ENCODE data around the gene L2HGDH.
A peak's percentile ranks its signal among the peaks of the same experiment; 100 is the strongest.
"Not testable (repeated sequence)": the region's sequence is repeated elsewhere in the genome, so short reads cannot be mapped to it uniquely, and the experiment has no call there.

L2HGDH gene

DNA sequence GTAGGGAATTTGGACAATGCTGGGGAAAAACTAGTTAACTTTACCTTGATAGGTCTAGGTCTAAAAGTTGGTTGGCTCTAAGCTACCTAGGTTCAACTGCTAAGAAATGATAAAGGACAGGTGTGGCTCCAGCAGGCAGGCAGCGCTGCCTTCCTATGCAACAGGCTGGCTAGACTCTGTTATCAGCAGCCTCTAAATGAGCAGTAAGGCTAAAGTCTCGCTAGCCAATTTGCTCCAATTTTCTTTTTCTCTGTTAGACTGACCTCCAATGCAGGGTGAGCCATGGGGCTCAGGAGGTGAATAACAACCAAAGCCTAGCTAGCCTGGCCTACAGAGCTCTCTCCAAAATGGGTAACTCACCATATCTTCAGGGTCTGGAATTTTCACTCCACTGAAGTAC, 26.6 kb upstream of the L2HGDH start:
- no peak for DNase-seq

DNA sequence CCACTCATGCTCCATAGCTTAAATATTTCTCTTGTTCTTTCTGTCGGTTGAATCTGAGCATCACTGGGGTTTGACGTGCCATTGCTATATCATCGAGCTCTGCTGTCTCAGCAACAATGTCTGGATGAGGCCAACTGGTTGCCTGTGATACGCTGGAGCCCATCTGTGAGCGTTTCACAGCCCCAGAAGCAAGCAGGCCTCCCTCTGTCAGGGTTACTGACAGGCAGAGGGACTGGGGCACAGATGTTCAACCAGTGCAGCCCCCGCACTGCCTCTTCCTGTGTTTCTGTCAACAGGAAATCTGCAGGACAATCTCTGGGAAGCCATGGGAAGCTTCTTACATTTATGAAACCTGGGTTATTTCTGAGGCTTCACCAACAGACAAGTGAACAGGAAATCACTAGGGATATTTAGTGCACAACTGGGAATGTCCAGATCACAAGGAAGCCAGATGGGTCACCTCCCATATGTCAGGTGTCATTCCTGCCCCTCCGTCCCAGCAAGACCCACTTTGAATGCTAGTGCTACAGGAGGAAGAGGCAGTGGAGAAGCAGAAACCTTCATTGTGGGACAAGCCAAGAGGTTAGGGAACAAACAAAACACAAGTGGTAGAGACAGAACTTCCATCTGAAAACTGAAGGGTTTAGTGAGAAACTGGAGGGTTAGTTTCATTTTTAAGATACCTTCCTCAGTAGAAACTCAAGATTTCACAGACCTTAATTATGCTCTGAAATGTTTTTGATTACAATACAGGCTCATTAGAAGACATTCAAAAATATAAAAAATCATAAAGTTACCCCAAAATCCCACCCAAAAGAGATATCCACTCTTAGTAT, 24.2 kb upstream of the L2HGDH start:
- peak; percentile 41 for DNase-seq

DNA sequence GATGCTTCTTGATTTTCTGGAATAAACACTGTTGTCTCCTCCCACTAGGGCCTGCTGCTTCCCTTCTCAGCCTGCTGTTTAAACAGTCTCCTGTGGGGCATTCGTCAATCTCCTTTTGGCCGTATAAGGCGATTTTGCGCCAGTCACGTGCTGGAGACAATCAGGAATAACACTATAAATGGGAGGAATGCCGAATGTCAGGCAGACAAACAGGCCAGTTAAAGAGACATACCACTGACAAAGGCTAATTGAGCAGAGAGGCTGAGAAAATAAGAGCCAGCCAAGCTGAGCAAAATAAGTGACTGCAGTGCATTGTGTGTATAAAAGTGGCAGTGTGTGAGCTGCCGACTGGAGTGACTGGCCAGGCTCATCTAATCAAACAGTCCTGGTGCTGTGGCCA, 23.4 kb upstream of the L2HGDH start:
- no peak for DNase-seq

DNA sequence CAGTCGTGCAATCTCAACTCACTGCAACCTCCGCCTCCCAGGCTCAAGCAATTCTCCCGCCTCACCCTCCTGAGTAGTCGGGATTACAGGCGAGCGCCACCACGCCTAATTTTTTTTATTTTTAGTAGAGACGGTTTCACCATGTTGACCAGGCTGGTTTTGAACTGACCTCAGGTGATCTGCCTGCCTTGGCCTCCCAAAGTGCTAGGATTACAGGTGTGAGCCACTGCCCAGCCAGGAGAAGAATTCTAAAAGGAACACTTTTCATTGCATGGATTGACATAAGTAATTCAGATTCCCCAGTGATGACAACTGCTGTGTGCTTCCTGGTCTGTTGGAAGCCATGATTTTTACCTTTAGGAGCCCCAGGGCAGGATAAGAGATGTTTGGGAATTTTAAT, 22.2 kb upstream of the L2HGDH start:
- DNase-seq: no peak

DNA sequence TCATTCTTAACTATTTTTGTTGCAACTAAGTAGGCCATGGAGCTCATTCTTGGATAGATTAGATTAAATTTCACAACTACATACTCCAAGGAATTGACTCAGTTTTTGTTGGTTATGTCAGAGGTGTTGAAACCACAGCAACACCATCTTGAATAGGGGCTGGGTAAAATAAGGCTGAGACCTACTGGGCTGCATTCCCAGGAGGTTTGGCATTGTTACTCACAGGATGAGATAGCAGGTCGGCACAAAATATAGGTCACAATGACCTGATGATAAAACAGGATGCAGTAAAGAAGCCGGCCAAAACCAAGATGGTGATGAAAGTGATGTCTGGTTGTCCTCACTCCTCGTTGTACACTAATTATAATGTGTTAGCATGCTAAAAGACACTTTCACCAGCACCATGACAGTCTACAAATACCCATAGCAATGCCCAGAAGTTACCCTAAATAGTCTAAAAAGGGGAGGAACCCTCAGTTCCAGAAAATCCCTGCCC, 21.0 kb upstream of the L2HGDH start:
- DNase-seq: no peak

DNA sequence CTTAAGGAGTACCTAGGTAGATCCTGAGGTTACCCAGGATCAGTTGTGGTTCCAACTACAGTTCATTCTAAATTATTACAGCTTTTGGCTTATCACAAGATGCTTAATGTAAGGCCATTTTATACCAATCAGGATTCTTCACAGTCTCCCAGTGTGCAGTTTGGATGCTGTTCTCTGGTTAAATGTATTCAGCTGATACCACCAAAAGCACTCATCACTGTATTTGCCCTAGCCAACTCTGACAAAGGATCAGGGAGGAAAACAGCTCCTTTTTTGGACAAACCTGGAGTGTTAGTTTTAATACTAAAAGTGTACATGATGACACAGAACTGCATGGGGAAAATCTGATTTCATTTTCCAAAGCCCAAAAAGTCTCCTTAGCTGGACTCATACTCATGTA, 19.6 kb upstream of the L2HGDH start:
- no peak for DNase-seq

DNA sequence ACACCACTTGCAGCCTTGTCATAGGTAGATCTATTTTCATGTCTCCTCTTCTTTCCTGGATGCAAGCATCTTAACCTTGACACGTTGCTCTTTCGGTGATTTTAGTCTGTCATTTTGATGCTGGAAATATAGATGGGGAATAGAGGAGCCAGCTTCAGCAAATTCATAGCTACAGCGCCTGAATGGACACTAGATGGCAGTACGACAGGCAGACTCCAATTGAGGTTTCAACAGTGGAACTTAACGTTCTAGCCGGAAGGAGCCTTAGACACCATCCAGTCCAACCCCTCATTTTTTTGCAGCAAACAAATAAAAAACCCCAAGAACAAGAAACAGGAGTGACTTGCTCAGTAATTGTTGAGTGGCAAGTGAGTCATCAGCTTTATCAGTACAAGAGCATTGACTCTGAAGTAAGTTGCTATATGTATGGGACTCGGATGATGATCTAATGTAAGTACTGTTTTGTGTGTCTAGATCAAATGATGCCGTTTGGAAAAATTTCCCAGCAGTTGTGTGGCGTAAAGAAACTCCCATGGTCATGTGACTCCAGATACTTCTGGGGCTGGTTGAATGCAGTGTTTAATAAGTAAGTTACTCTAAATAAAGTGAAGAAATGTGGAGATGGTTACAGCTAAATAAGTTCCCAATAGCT, 9.1 kb upstream of the L2HGDH start:
- peak; percentile 76 for DNase-seq

DNA sequence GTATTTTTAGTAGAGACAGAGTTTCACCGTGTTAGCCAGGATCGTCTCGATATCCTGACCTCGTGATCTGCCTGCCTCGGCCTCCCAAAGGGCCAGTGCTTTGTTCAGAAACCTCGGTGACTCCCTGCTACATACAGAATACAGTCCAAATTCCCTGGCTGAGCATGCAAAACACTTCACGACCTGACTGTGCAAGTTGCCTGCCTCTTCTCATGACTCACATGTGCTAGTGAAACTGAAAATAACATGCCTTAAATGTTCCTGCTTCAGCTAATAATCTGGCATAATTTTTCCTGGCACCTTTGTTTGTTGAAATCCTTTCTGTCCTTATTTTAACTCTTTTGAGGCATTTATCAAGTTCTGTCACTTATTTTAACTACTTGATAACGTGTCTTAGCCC, 8.3 kb upstream of the L2HGDH start:
- DNase-seq: no peak

DNA sequence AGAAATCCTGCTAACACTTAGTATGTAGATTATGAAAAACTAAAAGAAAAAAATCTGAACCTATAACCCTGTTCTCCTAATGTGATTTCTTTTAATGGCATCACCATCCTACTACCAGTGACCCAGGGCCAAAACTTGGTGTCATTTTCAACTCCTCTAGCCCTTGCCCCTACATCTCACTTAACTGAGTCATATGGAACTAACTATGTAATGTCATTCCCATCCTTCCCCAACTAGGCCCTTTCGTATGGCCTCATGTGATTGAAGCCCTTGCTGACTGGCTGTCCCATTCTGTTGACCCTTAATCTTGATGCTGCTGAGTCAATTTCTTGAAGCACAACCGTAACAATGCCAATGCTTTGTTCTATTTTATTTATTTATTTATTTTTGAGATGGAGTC, 7.7 kb upstream of the L2HGDH start:
- DNase-seq: no peak

DNA sequence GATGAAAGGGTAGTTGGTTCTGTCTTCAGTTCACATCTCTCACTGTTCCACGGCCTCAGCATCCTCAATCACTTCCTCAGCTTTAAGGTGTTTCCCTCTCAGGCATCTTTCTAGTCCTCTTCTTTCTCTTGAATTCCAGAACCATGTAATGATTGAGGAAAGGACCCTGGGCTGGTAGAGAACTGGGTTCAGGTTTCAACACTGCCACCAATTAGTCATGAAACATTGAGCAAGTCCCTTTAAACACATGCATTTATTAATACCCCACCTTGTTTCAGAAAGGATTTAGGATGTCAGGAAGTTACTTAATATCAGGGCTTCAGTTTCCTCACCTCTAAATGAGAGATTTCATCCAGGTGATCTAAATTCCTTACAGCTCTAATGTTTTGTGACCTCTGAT, 7.3 kb upstream of the L2HGDH start:
- DNase-seq: no peak

DNA sequence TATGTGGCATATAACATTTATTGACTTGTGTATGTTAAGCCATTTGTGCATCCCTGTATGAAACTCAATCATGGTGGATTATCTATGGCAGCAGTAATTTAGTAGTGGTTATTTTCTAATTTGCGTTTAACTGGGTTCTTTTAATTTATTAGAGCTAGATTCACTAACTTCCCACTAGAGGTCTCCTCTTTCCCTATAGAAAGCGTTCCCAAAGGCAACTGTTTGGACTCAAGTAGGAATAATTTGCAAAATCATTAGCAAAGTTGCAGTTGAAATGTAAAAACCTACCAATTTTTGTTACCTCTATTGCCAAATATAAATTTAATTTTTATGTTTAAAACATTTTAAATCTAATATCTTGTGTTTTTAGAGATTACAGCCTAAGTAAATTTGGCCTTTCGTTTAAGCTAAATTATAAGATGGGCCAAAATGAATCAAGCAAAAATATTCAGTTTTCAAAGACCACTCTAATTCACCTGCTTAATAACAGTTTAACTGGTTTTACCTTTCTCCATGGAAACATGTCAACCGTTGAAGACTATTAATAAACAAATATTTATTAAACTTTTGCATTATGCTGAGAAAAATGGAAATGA, 6.1 kb upstream of the L2HGDH start:
- no peak for DNase-seq

DNA sequence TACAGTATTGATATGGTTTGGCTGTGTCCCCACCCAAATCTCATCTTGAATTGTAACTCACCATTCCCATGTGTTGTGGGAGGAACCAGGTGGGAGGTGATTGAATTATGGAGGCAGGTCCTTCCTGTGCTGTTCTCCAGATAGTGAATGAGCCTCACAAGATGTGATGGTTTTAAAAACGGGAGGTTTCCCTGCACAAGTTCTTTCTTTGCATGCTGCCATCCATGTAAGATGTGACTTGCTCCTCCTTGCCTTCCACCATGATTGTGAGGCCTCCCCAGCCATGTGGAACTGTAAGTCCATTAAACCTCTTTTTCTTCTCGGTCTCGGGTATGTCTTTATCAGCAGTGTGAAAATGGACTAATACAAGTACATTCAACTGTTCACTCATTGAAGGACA, 2.1 kb upstream of the L2HGDH start:
- not testable (repeated sequence) for DNase-seq

DNA sequence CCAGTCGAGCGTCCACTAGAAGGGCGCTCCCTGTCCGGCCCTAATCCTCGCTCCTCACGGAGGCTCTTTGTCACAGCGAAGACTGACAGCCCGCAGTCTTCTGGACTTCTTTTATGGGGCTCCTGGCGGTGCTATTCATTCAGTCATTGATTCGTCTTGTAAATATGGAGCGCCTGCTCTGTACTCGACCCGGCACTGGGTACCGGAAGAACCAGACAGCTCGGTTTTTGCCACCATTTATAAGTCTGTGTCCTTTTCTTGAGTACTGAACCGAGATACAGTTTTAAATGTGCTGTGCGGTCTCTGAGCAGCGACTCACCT, 665 bp upstream of the L2HGDH start:
- DNase-seq: no peak

DNA sequence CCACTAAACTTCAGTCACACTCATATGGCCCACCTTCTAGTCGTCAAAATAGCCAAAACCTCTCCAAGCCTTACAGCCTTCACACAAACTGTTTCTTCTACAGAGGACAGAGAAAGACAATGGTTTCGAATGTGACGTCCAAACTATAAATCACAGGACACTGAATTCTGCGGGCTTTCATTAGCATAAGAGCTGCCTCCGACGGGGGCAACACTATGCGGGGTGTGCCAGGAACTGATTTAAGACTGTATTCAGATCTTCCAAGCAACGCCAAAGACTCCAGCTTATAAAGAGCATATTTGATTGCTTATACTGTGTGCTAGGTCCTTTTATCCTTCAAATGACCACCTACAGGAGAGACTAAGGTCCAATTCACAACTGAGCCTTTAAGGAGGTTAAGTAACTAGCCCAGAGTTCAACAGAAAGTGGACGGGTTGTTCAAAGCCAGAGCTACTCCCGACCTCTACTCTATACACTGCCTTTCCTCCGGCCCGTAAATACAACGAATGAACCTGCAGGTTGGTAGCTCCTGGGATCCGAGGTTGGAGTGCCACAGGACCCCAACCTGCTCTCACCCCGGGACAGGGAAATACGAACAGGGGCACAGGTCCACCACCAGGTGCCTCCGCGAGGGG, 575 bp downstream of the L2HGDH start:
- no peak for DNase-seq

DNA sequence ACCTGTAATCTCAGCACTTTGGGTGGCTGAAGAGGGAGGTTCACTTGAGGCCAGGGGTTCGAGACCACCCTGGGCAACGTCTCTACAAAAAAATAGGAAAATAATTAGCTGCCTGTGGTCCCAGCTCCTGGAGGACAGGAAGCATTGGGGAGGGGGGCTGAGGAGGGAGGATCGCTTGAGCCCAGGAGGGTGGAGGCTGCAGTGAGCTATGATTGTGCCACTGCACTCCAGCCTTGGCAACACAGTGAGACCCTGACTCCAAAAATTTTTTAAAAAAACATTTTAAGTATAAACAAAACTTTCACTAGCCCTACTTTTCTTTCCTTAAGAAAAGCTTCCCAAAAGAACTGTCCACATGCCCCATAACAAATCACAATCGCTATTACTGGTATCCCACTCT, 1.6 kb downstream of the L2HGDH start:
- DNase-seq: no peak

DNA sequence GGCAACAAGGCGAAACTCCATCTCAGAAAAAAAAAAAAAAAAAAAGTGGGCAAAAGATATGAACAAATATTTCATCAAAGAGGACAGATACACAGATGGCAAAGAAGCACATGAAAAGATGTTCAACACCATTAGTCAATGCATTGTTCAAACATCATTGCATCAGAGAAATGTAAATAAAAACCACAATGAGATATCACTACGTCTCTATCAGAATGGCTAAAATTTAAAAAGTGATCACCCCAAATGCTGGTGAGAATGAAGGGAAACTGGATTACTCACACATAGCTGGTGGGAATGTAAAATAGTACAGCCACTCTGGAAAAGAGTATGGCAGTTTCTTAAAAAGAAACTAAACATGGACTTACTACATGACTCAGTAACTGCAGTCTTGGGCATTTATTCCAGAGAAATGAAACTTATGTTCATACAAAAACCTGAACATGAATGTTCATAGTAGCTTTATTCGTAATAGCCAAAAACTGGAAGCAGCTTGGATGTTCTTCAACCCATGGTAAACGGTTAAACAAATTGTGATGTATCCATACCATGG, 3.6 kb downstream of the L2HGDH start:
- DNase-seq: no peak

DNA sequence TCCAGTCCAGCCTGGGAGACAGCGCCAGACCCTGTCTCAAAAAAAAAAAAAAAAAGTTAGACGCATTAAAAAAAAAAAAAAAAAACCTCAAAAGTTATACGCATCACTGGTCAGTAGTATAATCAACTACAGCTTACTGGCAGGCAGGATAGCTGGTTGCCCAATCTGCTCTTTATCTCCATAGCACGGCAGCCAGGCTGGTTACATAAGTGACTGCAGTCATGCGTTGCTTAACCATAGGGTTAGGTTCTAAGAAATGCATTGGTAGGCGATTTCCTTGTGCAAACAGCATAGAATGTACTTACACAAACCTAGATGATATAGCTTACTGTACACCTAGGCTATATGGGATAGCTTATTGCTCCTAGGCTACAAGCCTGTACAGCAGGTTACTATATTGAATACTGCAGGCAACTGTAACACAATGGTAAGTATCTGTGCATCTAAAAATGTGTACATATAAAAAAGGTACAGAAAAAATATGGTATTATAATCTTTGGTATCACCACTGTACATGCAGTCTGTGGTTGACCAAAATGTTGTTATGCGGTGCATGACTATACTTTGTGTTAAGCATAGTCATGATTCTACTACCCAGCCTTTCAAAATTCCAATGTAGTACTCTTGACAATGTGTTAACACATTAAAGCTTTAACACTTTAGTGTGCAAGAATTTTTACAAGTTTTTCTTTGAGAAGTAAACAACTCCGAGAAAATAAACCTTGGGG, 8.1 kb downstream of the L2HGDH start:
- no peak for DNase-seq

DNA sequence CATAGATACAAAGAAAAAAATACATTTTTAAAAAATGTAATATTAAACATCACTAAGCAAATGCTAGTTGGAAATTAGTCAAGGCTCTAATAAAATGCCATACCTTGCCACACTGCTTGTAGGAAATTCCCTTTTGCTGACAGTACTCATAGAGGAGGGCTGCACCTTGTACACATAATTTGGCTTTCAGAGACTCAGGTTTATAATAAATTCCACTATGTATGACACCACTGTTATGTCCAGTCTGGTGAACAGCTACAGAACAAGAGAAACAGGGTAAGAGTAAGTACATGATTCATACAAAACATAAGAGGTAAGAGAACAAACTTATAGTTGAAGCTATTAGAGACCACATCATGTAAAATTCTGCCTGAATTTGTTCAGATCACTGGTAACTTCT, 10.1 kb downstream of the L2HGDH start:
- no peak for DNase-seq

DNA sequence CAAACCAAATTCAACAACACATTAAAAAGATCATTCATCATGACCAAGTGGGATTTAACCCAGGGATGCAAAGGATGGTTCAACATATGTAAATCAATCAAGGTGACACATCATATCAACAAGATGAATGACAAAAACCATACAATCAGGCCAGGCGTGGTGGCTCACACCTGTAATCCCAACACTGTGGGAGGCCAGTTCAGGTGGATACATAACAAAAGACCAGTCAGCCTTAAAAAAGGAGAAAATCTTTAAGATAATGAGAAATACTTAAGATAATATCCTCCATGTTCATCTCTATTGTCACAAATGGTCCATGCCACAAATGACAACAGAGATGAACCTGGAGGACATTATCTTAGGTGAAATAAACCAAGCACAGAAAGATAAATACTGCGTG, 12.4 kb downstream of the L2HGDH start:
- DNase-seq: no peak

DNA sequence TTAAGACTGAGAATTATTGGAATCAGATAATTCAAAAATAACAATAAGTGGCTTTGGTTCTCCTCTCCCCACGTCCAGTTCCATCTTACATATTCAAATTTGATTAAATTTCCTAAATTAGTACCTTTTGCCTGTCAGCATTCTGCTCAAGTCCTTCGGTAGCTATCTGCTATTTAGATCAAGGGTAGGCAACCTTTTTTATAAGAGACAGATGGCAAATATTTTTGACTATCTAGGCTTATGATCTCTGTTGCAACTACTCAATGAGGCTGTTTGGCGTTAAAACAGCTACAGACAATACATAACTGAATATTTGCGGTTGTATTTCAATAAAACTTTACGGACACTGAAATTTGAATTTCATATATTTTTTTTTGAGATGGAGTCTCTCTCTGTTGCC, 21.7 kb downstream of the L2HGDH start:
- DNase-seq: no peak

DNA sequence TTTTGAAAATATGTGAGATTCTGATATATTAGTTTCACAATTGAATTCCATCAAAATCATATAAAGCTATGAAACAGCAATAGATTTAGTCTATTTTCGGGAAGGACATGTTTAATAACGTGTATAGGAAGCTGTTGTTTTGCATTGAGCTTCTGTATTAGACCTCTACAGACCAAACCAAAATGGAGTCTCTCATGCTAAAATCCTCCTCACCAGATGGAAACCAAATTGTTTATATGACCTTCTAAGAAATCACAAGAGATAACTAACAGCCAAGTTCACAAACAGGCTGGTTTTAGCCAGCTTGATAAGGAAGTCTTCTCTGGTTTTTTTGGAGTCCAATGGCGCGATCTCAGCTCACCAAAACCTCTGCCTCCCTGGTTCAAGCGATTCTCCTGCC, 23.9 kb downstream of the L2HGDH start:
- DNase-seq: no peak

DNA sequence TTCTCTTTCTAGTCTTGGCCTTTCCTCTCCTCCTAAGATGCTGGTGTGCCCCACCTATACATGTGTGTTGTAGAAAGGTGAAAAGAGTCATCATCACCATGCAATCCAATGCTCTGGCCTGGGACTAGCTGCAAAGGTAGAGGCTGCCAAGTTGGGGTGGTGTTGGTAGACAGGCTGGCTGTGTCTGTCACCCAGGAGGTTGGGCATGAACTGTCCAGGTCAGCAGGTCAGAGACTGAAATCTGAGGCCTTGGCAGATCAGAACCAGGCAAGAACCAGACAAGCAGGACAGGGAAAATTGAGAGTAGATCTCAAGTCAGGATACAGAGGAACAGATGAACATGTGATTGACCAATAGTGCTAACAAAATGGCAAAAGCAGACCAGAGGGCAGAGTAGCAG, 26.2 kb downstream of the L2HGDH start:
- DNase-seq: no peak

DNA sequence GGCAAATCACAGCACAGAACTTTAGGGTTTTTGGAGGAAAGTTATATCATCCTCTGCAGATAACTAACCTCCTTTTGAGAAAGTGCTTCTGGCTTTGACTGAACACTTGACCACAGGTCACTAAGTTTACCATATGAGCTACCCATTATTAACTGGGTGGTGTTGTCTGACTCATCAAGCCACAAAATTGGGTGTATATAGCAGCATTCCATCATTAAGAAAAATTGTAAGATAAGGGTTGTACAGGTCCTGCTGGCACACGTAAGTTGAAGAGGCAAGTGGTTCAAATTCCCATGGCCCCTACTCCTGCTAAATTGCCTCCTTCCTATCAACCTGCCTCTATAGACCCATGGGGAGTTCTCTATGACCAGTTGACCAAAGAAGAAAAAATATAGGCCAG, 39.5 kb downstream of the L2HGDH start:
- DNase-seq: no peak

Measured in GDM1 (cell line).